Keratinocyte (primary cell): ENCODE measurements around the gene C2orf72. TPM values are rescaled to one million over a fixed set of nuclear protein-coding genes. Genes with fewer than 3 reads are reported as not detected.

Experiments
- DNase-seq: peaks from one replicate; pipeline ENCODE4 v3.0.0-alpha.2; 2011; ENCODE audit warnings: low read depth, missing footprints, low spot score
- FAIRE-seq: peaks from 2 replicates; lab custom pipeline; 2011; peaks lifted over from hg19 to GRCh38; lab: Jason Lieb, UNC
- H2AFZ ChIP-seq: 2 replicates; pipeline ENCODE4 v1.6.0; 2012; ENCODE audit warnings: low read length, control low read depth, inconsistent platforms; ENCODE audit not compliant: control insufficient read depth
- H3K27ac ChIP-seq: 2 replicates; pipeline ENCODE4 v1.5.1; 2011; ENCODE audit warnings: low read length; ENCODE audit not compliant: control insufficient read depth, insufficient read depth
- H3K27me3 ChIP-seq: 3 replicates; pipeline ENCODE4 v1.6.0; 2011; ENCODE audit warnings: low read length; ENCODE audit not compliant: control insufficient read depth, insufficient read depth; ENCODE audit errors: extremely low read depth
- H3K36me3 ChIP-seq, 2 experiments: 2 replicates in 1 of 2; 3 replicates in 1 of 2; pipeline ENCODE4 v1.5.1; 2011; ENCODE audit warnings: low read length in 2 of 2, mild to moderate bottlenecking in 1 of 2; ENCODE audit not compliant: control insufficient read depth in 2 of 2, insufficient read depth in 2 of 2; ENCODE audit errors: extremely low read depth in 1 of 2
- H3K4me1 ChIP-seq: 3 replicates; pipeline ENCODE4 v1.5.1; 2011; ENCODE audit warnings: low read length; ENCODE audit not compliant: control insufficient read depth, insufficient read depth; ENCODE audit errors: extremely low read depth
- H3K4me2 ChIP-seq: 3 replicates; pipeline ENCODE4 v1.6.0; 2011; ENCODE audit warnings: low read depth, low read length; ENCODE audit not compliant: control insufficient read depth, insufficient read depth; ENCODE audit errors: extremely low read depth
- H3K4me3 ChIP-seq, 3 experiments: fragments of 200-600 bp in 1 of 3; sonication (generic) in 1 of 3; 2 replicates in 2 of 3; 3 replicates in 1 of 3; pipeline ENCODE4 v1.5.1; 2011 to 2016; ENCODE audit warnings: low read length in 3 of 3, mild to moderate bottlenecking in 3 of 3, control low read depth in 2 of 3, inconsistent platforms in 1 of 3, low read depth in 1 of 3, mixed read lengths in 1 of 3, mixed run types in 1 of 3, moderate library complexity in 1 of 3; ENCODE audit not compliant: control insufficient read depth in 2 of 3, insufficient read depth in 2 of 3; ENCODE audit errors: extremely low read depth in 1 of 3
- H3K79me2 ChIP-seq: 2 replicates; pipeline ENCODE4 v1.6.0; 2012; ENCODE audit warnings: low read length; ENCODE audit not compliant: control insufficient read depth, insufficient read depth
- H3K9ac ChIP-seq: 3 replicates; pipeline ENCODE4 v1.6.0; 2011; ENCODE audit warnings: low read length; ENCODE audit not compliant: control insufficient read depth, insufficient read depth; ENCODE audit errors: extremely low read depth
- H3K9me1 ChIP-seq: 3 replicates; pipeline ENCODE4 v1.6.0; 2011; ENCODE audit warnings: low read length; ENCODE audit not compliant: control insufficient read depth, insufficient read depth; ENCODE audit errors: extremely low read depth
- H3K9me3 ChIP-seq: 2 replicates; pipeline ENCODE4 v1.5.1; 2012; ENCODE audit warnings: low read depth, low read length; ENCODE audit not compliant: control insufficient read depth
- H4K20me1 ChIP-seq: 3 replicates; pipeline ENCODE4 v1.6.0; 2011; ENCODE audit warnings: low read length; ENCODE audit not compliant: control insufficient read depth, insufficient read depth; ENCODE audit errors: extremely low read depth
- CTCF ChIP-seq, 3 experiments: IDR thresholded peaks in 1 of 3; conservative IDR thresholded peaks in 1 of 3; optimal IDR thresholded peaks in 1 of 3; 2 replicates in 2 of 3; 3 replicates in 1 of 3; pipeline versions ENCODE3 to v1.5.1; 2011; ENCODE audit warnings: low read length in 3 of 3, mild to moderate bottlenecking in 3 of 3, moderate library complexity in 2 of 3, control low read depth in 1 of 3, inconsistent platforms in 1 of 3; ENCODE audit not compliant: insufficient read depth in 2 of 3; ENCODE audit errors: extremely low read depth in 1 of 3
- EZH2 ChIP-seq: IDR thresholded peaks from one replicate; pipeline ENCODE4 v1.6.1; 2012; ENCODE audit warnings: inconsistent platforms, mild to moderate bottlenecking, low read length, moderate library complexity
- dilution Hi-C: fragments of 300-500 bp; cut with MboI; formaldehyde crosslinking; loops from one replicate; pipeline ENCODE4 v1.7.0; 2020; ENCODE audit warnings: low sequenced_read_pairs; ENCODE audit not compliant: extremely low pct_ligation_motif_present
- polyA plus RNA-seq, 5 experiments: library from polyadenylated mRNA; depleted of rRNA in 3 of 5; stranded (reverse) in 3 of 5; stranded (forward) in 1 of 5; unstranded in 1 of 5; fragments of >200 nt; gene quantifications; 1 replicate in 1 of 5; 2 replicates in 3 of 5; 3 replicates in 1 of 5; pipeline versions ENCODE4 v1.2.1 to v1.2.3, GENCODE V29; 2011 to 2012; ENCODE audit warnings: missing spikeins in 2 of 5, low read depth in 1 of 5, low replicate concordance in 1 of 5

C2orf72 gene
- polyA plus RNA-seq, 1 donor (not counting 4 experiments of a cell fraction or from before 2014, with no cell fraction given): not detected

GRCh38 chr2:231011526-231011925 lies 25.8 kb upstream of the C2orf72 start:
- no peak for FAIRE-seq
- Histone ChIP-seq H3K9ac (no peak overlapping the region), H3K27ac (no peak overlapping the region), H3K4me3 (no peak overlapping the region), H4K20me1 (no peaks in the 10 kb centered on the region), H3K36me3 (no peaks in the 10 kb centered on the region), H3K9me3 (no peaks in the 10 kb centered on the region), H3K79me2 (no peaks in the 10 kb centered on the region), H3K4me1 (no peaks in the 10 kb centered on the region), H2AFZ (no peak overlapping the region), H3K4me2 (no peak overlapping the region), H3K27me3 (peaks cover 19% of the 10 kb centered on the region), H3K9me1 (no peaks in the 10 kb centered on the region)
- DNase-seq: no peak
- TF ChIP-seq EZH2: no peak
- no peak for TF ChIP-seq CTCF (optimal IDR thresholded peaks at IDR 0.05 in 1 of 3, IDR thresholded peaks at IDR 0.05 in 1 of 3, conservative IDR thresholded peaks at IDR 0.05 in 1 of 3; ENCODE audit: extremely low read depth in 1 of 3, insufficient read depth in 2 of 3, low read length in 3 of 3)
- dilution Hi-C loops: no loop called here

GRCh38 chr2:231012463-231012862 lies 24.9 kb upstream of the C2orf72 start:
- Histone ChIP-seq H2AFZ (no peak overlapping the region), H3K4me2 (no peak overlapping the region), H3K4me3 (no peak overlapping the region), H3K36me3 (no peaks in the 10 kb centered on the region), H3K9me1 (no peaks in the 10 kb centered on the region), H3K79me2 (no peaks in the 10 kb centered on the region), H3K4me1 (no peaks in the 10 kb centered on the region), H3K9me3 (no peaks in the 10 kb centered on the region), H4K20me1 (no peaks in the 10 kb centered on the region), H3K9ac (no peak overlapping the region), H3K27me3 (peaks cover 16% of the 10 kb centered on the region), H3K27ac (no peak overlapping the region)
- TF ChIP-seq EZH2 (no peak), CTCF (optimal IDR thresholded peaks at IDR 0.05 in 1 of 3, IDR thresholded peaks at IDR 0.05 in 1 of 3, conservative IDR thresholded peaks at IDR 0.05 in 1 of 3; ENCODE audit: extremely low read depth in 1 of 3, insufficient read depth in 2 of 3, low read length in 3 of 3) (no peak)
- FAIRE-seq (no peak), DNase-seq (no peak)
- dilution Hi-C loops: no loop called here
